ENCODE data around the gene OPA3.

GRCh38 chr19:45554481-45554880 is 30.1 kb downstream of the OPA3 start:
- TF ChIP-seq POLR2A (IDR thresholded peaks at IDR 0.05): no peak
- no peak for TF ChIP-seq CTCF (IDR thresholded peaks at IDR 0.05)
